ENCODE data around the gene SCN4B. TPM values are rescaled to one million over a fixed set of nuclear protein-coding genes. Genes with fewer than 3 reads are reported as not detected.
A peak's percentile ranks its signal among the peaks of the same experiment; 100 is the strongest.

Gene SCN4B
- total RNA-seq, 2 experiments from 2014 or later = 0.72 to 1.1 TPM

DNA sequence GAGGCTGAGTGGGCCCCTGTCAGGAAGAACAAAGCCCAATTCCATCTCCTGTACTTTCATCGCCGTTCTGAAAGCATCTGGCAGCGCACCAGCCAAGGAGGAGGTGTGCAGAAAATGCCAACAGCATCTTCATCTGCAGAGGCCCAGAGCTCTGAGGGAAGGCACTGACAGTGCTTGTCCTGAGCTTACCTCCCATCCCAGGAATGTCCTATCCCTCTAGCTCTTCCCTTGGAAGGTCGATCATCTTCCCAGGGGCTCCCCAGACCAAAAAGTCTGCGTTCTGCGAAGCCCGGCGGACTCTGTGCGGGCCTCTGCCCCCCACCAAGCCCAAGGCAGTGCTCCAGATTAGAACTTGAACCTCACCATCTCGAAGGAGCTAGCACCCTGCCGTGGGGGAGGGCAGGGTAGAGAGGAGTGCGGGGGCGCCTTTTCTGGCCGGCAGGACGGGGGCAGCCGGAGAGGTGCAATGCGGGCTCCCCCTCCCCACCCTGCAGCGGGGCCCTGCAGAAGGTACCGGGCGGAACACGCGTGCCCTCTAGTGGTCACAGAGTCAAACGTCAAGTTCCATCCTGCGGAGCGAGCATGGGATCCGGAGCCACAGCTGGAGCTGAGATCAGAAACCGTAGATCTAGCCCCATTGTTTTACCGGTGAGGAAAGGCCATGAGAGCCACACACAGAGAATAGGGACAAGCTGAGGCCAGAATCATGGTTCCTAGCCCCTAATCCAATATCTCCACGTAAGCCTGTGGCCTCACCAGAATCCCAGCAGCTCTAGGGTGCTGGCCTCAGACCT is 18.8 kb upstream of the SCN4B start:
- H3K27ac Mint-ChIP-seq = no peak overlapping the region
- TF ChIP-seq, protein P1, sequence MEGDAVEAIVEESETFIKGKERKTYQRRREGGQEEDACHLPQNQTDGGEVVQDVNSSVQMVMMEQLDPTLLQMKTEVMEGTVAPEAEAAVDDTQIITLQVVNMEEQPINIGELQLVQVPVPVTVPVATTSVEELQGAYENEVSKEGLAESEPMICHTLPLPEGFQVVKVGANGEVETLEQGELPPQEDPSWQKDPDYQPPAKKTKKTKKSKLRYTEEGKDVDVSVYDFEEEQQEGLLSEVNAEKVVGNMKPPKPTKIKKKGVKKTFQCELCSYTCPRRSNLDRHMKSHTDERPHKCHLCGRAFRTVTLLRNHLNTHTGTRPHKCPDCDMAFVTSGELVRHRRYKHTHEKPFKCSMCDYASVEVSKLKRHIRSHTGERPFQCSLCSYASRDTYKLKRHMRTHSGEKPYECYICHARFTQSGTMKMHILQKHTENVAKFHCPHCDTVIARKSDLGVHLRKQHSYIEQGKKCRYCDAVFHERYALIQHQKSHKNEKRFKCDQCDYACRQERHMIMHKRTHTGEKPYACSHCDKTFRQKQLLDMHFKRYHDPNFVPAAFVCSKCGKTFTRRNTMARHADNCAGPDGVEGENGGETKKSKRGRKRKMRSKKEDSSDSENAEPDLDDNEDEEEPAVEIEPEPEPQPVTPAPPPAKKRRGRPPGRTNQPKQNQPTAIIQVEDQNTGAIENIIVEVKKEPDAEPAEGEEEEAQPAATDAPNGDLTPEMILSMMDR (IDR thresholded peaks at IDR 0.05) = peak; percentile 94
- intact Hi-C loops (cut with micrococcal nuclease) = no loop called here
- peaks cover 5% of the 10 kb centered on the region for H3K27me3 Mint-ChIP-seq
- ATAC-seq (peak; percentile 98), DNase-seq (peak; percentile 84)
- POLR2A ChIA-PET = interaction anchor here (1.0 to 1.6 kb wide), 7 partner anchors 9 to 52 kb away, joined by 3 to 5 read pairs (median 3); no protein-coding TSS in a partner anchor
- no peaks in the 10 kb centered on the region for H3K36me3 Mint-ChIP-seq (ENCODE audit: low read depth)
- no peaks in the 10 kb centered on the region for H3K9me3 Mint-ChIP-seq
- peaks cover 2% of the 10 kb centered on the region for H3K4me1 Mint-ChIP-seq (ENCODE audit: low read depth)
- CTCF ChIA-PET = interaction anchor here (0.5 to 5.8 kb wide), 80 partner anchors 9 to 745 kb away, joined by 3 to 116 read pairs (median 4); partner anchors contain the start of genes MPZL2, PHLDB1 and SCN4B
- H3K4me3 Mint-ChIP-seq = no peak overlapping the region

DNA sequence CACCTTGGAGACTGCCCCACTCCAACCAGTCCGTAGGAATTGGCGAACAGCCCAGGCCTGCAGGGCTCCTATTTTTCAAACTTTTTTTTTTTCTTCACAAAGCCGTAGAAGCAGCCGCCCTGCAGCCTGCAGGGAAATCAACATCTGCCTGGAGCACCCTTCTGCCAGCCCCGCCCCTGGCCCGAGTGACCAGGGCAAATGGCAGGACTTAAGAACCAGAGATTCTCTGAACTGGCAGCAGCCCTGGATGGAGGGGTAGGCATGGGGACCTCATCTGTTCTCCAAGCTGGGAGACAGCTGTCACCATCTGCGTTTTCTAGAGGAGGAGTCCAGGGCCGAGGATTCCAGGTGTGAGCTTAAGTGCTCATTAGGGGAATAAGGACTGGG is 18.3 kb upstream of the SCN4B start:
- intact Hi-C loops (cut with micrococcal nuclease) = no loop called here
- no peak overlapping the region for H3K4me3 Mint-ChIP-seq
- no peaks in the 10 kb centered on the region for H3K9me3 Mint-ChIP-seq
- H3K27me3 Mint-ChIP-seq = peaks cover 5% of the 10 kb centered on the region
- no peak for ATAC-seq
- no peak for DNase-seq
- CTCF ChIA-PET = interaction anchor here (0.7 to 5.8 kb wide), 55 partner anchors 8 to 363 kb away, joined by 3 to 116 read pairs (median 5); partner anchors contain the start of genes MPZL2 and SCN4B
- H3K4me1 Mint-ChIP-seq (ENCODE audit: low read depth) = peaks cover 2% of the 10 kb centered on the region
- no peak overlapping the region for H3K27ac Mint-ChIP-seq
- TF ChIP-seq, protein P1 (IDR thresholded peaks at IDR 0.05) = no peak
- POLR2A ChIA-PET = interaction anchor here (1.0 to 1.6 kb wide), 6 partner anchors 9 to 52 kb away, joined by 3 to 5 read pairs (median 3); no protein-coding TSS in a partner anchor
- H3K36me3 Mint-ChIP-seq (ENCODE audit: low read depth) = no peaks in the 10 kb centered on the region

DNA sequence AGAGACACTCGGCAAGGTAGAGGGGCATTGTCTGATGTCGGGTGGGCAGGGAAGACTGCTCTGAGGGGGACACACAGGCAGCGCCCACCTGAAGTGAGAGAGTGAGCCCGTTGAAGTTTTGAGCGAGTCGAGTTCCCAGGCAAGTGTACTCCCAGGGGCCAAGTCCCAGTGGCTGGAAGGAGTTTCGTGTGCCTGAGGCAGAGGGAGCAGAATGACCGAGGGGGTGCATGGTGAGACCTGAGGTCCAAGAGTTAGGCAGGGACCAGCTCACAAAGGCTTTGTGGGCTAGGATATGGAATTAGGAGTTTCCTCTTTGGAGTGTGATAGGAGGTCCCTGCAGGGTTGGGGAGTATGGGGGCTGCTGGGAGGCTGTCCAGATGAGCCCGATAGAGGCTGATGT is 17.6 kb upstream of the SCN4B start:
- Mint-ChIP-seq H3K4me3 (no peak overlapping the region), H3K4me1 (ENCODE audit: low read depth) (peaks cover 2% of the 10 kb centered on the region), H3K27ac (no peak overlapping the region), H3K27me3 (peaks cover 1% of the 10 kb centered on the region), H3K9me3 (no peaks in the 10 kb centered on the region), H3K36me3 (ENCODE audit: low read depth) (no peaks in the 10 kb centered on the region)
- no peak for DNase-seq
- TF ChIP-seq, protein P1 (IDR thresholded peaks at IDR 0.05) = no peak
- POLR2A ChIA-PET = interaction anchor here (0.9 to 1.6 kb wide), 4 partner anchors 11 to 108 kb away, joined by 3 to 4 read pairs (median 3); no protein-coding TSS in a partner anchor
- CTCF ChIA-PET = interaction anchor here (1.2 to 5.8 kb wide), 13 partner anchors 7 to 363 kb away, joined by 4 to 116 read pairs (median 15); partner anchors contain the start of gene SCN4B
- intact Hi-C loops (cut with micrococcal nuclease) = no loop called here
- ATAC-seq = no peak

DNA sequence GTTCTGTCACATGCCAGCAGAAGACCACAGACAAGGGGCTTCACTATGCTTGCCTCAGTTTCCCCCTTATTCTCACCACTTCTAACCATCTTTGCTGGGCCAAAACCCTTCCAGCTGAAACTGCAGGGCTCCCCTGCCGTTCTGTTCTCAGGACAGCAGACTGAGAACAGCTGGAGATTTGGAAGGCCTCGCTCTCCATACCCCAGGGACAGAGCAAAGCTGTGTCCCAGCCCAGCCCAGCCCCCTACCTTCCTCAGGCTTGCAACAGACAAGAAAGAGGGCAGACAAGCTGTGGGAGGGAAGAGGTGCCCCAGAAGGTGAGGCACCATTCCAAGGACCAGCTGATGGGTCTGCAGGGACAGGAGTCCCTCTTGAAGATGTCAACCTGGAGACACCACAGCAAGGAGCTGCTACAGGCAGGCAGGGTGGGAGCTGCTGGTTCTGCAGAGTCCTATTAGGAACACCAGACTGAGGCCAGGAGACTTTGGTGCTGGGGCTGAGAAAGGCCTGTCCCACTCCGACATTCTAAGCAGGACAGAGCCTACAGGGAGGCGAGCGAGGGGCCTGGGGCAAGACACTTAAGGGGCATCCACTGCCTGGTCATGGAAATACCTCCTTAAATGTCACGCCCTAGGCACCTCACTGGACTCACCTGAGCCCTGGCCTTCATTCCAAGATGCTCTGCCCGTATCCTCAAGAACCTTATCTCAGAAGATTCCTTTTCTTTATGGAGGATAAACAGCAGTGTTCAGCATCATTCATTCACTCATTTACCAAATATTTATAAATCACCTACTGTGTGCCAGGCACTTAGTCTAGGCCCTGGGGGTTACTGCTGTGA is 16.9 kb upstream of the SCN4B start:
- intact Hi-C loops (cut with micrococcal nuclease) = no loop called here
- ATAC-seq (no peak), DNase-seq (no peak)
- ChIA-PET POLR2A (interaction anchor here (0.9 to 1.6 kb wide), 4 partner anchors 12 to 108 kb away, joined by 3 to 4 read pairs (median 3); no protein-coding TSS in a partner anchor), CTCF (interaction anchor here (1.5 to 5.8 kb wide), 7 partner anchors 12 to 362 kb away, joined by 4 to 116 read pairs (median 16); no protein-coding TSS in a partner anchor)
- Mint-ChIP-seq H3K36me3 (ENCODE audit: low read depth) (no peaks in the 10 kb centered on the region), H3K27me3 (peaks cover 2% of the 10 kb centered on the region), H3K4me1 (ENCODE audit: low read depth) (peaks cover 2% of the 10 kb centered on the region), H3K27ac (no peak overlapping the region), H3K4me3 (no peak overlapping the region), H3K9me3 (no peaks in the 10 kb centered on the region)
- TF ChIP-seq, protein P1 (IDR thresholded peaks at IDR 0.05) = no peak

Measured in activated CD8-positive, alpha-beta T cell treated with anti-CD3 and anti-CD28 coated beads for 36 hours (primary cell).